Umbilical cord (tissue), 2 donors: Measurements from ENCODE around the gene PILRA. TPM values are rescaled to one million over a fixed set of nuclear protein-coding genes. Genes with fewer than 3 reads are reported as not detected.
A peak's percentile ranks its signal among the peaks of the same experiment; 100 is the strongest.
"Not testable (repeated sequence)": the region's sequence is repeated elsewhere in the genome, so short reads cannot be mapped to it uniquely, and the experiment has no call there.

Source experiments
- DNase-seq: peaks from one replicate; pipeline ENCODE4 v3.0.0-alpha.2; 2015; ENCODE audit warnings: low spot score
- total RNA-seq: library from RNA; depleted of rRNA; stranded (reverse); fragments of >200 nt; gene quantifications from one replicate; pipeline ENCODE4 v1.2.3, GENCODE V29; 2014; ENCODE audit warnings: low replicate concordance; ENCODE audit not compliant: insufficient read depth

The PILRA gene
- not detected for total RNA-seq

DNA sequence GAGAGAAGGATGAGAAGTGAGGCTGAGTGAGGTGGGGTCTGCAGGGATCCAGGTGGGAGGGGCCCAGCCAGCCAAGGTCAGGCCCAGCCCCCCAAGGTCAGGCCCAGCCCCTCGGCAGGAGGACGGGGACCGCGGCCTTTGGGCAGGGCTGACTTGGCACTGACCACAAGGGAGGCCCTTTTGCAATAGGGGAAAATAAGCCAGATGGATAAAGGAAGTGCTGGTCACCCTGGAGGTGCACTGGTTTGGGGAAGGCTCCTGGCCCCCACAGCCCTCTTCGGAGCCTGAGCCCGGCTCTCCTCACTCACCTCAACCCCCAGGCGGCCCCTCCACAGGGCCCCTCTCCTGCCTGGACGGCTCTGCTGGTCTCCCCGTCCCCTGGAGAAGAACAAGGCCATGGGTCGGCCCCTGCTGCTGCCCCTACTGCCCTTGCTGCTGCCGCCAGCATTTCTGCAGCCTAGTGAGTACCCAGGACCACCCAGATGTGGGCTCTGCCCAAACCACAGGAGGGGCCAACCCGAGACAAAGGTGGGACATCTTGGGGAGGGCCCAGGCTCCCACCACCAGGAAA is at the start of gene PILRA:
TSS of gene PILRA (plus strand) at position 227 of the 571 bp plus-strand sequence. CDS start at position 397, 170 bp downstream.
- DNase-seq = peak; percentile 31

DNA sequence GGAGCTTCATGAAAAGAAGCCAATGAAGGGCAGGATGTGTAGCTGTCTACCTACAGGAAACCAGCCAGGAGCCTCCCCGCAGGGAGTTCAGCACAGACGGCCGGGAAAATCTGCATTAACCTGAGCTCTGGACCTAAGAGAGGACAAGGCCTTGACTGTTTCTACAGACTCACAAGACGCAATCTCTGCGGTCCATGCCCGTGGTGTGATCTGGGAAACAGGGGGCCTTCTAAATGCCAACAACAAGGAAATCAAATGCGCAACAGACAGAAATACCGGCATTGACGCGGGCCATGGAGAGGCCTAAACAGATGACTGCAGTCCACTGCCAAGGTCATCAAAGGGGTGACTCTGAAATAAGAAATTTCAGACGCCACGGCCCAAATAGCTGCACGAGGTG is 49.1 kb upstream of the PILRA start:
- DNase-seq = not testable (repeated sequence)

DNA sequence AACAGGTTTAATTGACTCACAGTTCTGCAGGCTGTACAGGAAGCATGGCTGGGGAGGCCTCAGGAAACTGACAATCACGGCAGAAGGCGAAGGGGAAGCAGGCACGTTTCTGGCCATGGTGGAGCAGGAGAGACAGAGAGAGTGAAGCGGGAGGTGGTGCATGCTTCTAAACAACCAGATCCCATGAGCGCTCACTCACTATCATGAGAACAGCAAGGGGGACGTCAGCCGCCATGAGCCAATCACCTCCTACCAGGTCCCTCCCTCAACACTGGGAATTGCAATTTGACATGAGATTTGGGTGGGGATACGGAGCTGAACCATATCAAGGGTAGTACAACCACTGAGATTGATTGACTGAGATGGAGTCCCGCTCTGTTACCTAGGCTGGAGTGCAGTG is 47.6 kb upstream of the PILRA start:
- not testable (repeated sequence) for DNase-seq

DNA sequence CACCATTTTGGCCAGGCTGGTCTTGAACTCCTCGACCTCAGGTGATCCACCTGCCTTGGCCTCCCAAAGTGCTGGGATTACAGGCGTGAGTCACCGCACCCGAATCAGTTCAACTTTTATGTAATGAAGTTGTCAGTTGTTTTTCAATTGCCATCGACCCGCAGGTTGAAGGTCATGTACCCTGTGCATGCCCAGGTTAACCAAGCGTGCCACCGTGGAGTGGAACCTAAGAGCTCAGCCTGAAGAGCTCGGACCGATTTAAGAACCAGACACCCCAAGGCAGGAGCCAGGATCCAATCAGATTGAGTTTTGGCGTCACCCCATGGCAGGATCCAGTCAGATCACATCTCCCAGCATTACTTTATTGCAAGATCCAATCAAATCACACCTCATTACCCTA is 46.4 kb upstream of the PILRA start:
- not testable (repeated sequence) for DNase-seq

DNA sequence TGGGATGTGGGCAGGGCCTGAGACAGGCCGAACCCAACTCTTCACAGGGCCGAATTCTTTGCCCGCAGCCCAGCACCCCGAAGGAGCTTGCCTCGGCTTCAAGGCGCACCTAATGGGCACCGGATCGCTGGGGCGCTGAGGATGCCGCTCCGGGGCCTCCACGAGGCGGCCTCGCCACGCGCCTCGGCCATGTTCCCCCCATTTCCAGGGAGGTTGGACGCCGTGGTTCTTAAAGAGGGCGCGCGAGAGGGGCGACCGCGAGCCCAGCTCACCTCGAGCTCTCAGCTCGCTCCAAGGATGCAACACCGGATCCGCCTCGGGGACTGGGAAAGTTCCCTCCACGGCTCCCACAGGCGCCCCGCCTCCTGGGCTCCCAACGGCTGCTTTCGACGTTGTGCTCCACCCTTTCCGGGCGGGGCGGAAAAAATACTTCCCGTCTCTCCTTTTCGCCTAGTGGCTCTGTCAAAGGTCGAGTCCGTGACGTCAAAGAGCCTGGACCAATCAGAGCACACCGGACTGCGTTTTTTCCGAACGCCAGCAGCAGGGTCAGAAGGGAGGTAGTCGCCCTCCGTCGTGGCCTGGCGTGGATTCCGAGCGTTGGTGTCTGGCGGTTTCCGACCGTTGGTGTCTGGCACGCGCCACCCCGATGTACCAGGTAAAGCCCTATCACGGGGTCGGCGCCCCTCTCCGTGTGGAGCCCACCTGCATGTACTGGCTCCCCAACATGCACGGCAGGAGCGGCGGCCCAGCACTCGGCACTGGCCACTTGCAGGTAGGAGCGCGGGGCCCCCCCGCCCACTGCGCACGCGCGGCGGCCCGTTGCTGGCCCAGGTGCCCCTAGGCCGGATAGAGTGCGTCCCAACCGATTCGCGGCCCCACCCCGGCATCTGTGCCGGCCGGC is 37.5 kb upstream of the PILRA start:
- peak; percentile 96 for DNase-seq

DNA sequence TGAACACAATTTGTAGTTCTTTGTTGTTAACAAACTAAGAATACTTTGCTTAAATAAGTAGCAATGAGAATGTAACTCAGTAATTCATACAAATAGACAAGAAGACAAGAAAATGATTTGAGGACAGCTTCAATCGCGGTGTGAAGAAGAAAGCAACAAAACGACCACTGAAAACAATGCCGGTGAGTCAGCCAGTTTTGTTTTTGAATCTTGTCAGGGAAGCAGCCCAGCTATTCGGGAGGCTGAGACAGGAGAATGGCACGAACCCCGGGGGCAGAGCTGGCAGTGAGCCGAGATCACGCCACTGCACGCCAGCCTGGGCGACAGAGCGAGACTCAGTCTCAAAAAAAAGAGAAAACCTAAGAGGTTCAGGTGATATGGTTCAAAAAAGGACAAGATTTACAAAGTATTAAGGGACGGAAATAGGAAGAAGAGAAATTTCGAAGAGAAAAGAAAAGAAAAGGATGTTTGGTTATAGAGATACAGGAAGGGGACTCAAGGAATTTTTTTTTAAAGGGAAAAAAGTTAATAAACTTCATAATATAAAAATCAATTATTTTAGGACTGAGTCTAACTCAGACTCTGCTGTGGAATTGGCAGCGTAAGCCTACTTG is 35.1 kb upstream of the PILRA start:
- DNase-seq = not testable (repeated sequence)

DNA sequence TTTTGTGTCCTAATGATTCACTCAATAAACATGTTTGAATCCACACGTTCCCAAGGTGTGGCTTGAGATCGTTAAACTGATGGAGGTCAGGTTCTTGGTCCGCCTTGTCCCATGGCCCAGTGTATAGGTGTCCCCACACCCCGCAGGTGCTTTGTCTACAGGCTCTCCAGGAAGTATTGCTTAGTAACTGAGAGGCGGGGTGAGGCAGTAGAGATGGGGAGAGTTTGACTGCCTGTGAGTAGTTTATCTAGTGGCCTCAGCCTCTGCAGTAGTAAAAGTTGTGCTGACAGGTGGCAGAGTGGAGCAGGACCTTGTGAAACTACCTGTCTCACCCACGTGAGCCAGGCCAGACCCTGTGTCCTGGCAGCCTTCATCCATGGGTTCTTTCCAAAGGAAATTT is 32.0 kb upstream of the PILRA start:
- DNase-seq = not testable (repeated sequence)

DNA sequence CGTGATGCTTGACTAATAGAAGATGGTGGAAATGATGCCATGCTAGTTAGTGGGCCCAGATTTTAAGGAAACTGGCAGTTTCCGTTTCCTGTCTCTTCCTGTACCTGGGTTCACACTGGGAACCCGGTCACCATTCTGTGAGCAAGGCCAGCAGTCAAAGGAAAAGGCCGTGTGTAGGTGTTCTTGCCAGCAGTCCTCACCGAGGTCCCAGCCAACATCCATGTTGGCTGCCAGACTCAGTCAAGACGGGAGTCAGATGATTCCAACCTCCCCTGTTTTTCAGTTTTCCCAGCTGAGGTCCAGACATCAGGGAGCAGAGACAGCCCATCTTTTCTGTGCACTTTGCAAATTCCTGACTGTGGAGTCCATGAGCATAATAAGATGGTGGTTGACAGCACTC is 30.5 kb upstream of the PILRA start:
- DNase-seq = no peak

DNA sequence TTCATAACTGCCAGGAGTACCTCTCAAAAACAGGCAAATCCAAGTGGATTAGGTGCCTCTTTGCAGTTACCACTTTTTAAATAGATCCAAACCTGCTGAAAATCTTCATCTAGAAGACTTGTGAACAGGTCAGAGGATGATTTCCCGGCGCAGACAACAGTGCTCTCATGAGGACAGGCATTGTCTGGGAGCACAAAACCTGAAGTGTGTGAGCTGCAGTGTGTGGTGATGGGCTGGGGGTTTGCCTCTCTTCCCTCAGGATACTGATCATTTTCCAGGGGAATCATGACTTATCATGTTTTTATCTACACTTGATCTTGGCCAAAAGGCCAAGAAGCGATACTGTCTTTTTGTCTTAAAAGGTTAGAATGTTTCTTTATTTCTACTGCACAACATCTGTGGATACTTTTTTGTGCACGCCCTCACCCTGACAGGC is 29.1 kb upstream of the PILRA start:
- DNase-seq = not testable (repeated sequence)

DNA sequence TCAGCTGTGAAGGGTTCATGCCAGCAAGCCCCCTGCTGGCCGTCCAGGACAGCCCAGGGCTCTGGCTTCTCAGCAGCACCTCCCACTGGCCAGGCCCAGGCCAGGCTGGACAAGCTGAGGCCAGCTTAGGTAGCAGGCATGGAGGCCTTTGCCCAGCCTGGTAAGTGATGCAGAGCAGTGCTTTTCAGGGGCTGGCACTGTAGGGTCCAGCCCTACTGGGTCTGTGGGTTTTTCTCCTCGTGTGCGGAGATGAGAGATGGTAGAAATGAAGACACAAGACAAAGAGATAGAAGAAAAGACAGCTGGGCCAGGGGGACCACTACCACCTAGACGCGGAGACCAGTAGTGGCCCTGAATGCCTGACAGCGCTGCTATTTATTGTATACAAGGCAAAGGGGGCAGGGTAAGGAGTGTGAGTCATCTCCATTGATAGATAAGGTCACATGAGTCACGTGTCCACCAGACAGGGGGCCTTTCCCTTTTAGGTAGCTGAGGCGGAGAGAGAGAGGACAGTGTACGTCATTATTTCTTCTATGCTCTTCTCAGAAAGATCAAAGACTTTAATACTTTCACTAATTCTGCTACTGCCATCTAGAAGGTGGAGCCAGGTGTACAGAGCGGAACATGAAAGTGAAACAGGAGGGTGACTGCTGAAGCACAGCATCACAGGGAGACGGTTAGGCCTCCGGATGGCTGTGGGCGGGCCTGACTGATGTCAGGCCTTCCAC is 28.6 kb upstream of the PILRA start:
- DNase-seq = not testable (repeated sequence)

DNA sequence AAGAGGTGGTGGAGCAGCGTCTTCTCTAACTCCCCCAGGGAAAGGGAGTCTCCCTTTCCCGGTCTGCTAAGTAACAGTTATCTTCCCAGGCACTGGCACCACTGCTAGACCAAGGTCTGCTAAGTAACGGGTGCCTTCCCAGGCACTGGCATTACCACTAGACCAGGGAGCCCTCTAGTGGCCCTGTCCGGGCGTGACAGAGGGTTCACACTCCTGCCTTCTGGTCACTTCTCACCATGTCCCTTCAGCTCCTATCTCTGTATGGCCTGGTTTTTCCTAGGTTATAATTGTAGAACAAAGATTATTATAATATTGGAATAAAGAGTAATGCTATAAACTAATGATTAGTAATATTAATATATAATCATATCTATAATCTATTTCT is 28.0 kb upstream of the PILRA start:
- DNase-seq = peak; percentile 44

DNA sequence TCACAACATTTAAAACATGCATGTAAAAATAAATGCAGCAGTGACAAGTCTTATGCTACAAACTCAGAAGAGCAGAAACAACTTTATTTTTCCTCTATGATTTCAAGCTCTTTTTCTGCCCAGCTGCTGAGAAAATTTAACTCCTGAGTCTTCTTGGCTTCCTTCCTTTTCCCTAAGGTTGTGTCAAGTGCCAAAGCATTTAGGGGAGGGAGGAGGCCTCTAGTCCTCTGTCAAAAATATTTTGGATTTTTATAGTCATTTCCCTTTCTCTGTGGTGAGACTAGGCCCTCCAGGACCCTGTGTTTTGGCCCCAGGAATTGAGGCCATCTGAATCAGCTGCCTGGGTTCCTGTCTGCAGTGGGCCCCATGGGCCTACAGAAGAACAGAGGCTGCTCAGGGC is 26.4 kb upstream of the PILRA start:
- no peak for DNase-seq

DNA sequence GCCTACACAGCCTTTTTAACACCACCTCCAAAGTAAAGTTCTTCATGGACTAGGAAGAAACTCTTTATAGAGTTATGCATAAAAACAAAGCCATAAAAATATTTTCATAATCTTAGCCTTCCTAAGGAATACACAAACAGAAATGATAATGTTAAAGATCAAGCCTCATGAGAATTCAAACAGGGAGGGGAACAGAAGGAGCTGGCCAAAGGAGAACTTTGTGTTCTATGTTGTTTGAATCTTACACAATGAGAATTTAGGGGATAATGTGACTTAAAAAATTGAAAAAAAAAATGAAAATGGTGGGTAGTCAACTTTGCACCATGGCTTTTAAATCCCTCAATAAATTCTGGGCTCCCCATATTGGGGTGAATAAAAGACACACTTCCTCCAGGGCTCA is 24.5 kb upstream of the PILRA start:
- no peak for DNase-seq

DNA sequence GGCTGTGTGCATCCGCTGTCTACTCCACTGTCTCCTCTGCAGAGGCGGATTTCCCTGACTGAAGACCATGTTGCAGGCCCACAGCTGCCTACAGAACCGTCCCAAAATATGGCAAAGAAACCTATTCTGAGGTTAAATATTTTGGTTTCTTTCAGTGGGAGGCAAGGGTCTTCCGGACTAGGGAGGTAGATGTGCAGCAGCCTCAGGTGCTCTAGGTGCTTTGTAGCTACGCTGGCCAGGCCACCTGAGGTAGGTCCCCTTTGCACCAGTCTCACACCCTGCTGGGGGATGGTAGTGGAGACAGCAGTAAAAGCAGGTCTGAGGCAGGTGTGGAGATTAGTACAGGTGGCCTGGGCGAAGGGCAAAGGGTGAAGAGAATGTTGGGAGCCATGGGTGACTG is 23.5 kb upstream of the PILRA start:
- DNase-seq = no peak

DNA sequence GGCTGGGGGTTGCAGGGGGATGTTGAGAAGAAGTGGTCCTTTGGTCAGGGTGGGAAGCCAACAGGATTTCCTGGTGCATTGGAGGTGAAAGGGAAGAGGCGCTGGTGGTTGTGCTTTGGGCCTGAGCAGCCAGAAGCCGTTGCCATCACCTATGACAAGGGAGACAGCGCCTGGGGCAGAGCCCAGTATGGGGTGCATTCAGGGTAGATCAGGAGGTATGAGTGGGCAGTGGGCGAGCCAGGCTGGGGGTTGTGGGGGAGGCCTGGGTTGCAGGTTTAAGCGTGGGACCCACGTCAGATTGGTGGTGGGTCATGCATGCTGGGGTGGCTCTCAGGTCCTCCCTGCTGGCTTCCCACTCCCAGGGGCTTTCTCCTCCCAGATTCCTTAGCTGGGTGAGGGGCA is 21.6 kb upstream of the PILRA start:
- DNase-seq = no peak

DNA sequence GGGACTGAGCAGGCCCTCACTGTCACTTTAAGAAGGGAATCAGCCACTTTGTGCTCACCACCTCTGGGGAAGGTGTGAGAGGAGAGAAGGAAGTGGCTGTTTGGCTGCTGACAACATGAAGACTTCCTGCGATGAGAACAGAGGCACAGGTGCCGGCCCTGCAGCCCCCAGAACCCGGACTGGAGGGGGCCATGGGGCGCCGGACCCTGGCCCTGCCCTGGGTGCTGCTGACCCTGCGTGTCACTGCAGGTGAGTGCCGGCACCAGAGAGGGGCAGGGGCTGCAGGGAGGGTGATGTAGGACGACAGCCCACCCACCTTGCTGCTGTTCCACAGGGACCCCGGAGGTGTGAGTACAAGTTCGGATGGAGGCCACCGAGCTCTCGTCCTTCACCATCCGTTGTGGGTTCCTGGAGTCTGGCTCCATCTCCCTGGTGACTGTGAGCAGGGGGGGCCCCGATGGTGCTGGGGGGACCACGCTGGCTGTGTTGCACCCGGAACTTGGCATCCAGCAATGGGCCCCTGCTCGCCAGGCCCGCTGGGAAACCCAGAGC is 21.0 kb upstream of the PILRA start:
- DNase-seq = not testable (repeated sequence)

DNA sequence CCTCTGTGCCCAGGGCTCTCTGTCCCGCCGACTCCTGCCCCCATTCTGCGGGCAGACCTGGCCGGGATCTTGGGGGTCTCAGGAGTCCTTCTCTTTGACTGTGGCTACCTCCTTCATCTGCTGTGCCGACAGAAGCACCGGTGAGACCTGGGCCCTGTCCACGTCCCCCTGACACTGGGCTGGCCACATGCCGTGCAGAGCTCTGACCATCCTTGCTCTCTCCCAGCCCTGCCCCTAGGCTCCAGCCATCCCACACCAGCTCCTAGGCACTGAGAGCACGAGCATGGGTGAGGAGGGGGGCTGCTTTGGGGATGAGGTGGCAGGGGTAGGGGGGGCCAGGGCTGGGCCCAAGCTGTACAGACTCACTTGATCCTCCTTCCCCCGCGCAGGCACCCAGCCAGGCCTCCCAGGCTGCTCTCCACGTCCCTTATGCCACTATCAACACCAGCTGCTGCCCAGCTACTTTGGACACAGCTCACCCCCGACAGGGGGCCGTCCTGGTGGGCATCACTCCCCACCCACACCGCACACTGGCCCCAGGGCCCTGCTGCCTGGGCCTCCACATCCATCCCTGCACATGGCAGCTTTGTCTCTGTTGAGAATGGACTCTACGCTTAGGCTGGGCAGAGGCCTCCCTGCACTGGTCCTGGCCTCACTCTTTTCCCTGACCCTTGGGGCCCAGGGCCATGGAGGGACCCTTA is 20.2 kb upstream of the PILRA start:
- DNase-seq = no peak

DNA sequence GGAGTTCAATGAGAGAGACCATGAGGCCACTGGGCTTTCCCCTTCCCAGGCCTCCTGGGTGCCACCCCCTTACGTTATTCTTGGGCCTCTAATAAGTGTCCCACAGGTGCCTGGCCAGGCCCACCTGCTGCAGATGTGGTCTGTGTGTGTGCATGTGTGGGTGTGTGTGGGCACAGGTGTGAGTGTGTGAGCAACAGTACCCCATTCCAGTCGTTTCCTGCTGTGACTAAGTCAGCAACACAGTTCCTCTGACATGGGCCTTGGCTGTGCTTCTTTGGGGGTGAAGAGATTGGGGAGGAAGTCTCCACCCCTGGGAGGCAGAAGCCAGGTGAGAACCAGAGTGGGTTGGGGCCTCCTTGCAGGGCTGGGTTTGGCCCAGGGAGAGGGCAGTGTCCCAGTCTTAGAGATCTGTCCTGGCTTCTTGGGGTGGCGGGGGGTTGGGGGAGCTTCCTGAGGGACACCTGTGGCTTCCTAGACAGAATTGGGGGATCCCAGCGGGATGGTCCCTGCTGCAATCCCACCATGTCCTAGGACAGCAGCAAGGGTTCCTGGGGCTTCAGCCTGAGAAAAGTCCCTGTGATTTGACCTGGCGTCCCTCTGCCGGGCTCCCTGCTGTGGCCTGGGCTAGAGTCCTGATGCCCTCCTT is 19.5 kb upstream of the PILRA start:
- DNase-seq = no peak

DNA sequence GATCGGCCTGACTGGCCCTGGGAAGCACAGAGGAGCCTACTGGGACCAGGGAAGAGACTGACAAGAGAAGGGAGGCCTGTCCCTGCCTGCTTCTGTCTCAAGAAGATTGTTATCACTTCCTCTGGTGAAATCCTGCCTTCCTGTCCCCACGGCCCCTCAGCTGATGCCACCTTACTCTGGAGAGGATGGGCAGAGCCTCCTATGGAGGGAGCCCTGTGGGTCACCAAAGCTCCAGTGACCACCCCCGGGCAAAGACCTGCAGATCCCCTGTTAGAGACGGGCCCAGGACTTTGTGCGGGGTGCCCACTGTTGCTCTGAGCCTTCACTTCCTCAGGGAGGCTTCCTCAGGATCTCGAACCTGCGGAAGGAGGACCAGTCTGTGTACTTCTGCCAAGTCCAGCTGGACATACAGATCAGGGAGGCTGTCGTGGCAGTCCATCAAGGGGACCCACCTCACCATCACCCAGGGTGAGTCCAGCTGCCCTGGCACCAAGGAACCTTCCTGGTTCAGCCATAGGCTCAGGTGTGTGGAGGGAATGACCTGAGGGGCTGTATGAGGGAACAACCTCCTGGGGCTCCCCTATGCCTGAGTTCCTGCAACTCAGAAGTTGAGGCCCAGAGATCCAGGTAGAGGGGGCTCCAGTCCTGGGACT is 16.7 kb upstream of the PILRA start:
- DNase-seq = no peak

DNA sequence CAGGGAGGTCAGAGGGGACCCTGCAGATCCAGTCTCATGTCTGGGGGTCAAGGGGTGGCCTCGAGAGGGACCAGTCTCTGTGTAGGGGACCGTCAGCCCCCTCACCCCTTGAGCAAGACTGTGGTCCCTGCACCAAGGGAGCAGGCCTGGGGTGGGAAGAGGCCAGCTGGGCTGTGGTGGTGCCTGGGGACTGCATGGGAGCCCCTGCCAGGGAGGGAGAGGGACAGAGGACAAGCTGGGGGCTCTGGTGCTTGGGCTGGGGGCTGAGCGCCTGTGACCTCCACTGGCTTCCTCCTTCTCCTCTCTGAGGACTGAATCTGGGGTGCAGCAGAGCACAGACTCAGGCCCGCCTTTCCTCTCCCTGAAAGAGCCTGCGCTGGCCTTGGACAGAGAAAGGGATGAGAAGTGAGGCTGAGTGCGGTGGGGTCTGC is 16.1 kb upstream of the PILRA start:
- no peak for DNase-seq
